Panc1 (cell line): ENCODE measurements around the gene NT5C1A. TPM values are rescaled to one million over a fixed set of nuclear protein-coding genes. Genes with fewer than 3 reads are reported as not detected.

Experiments used
- ATAC-seq: fragments of 200-7000 bp; cut with Tn5 transposase; 2 replicates; pipeline ENCODE4 v1.9.1; 2020; ENCODE audit warnings: mild to moderate bottlenecking, moderate library complexity
- BruUV-seq: library from RNA; stranded (reverse); fragments of 400-500 nt; replicated peaks from 2 replicates; lab custom pipeline; 2021; lab: Mats Ljungman, UMichigan
- CTCF ChIA-PET: fragments of 300-600 bp; sonication (Branson Sonifier 250); formaldehyde crosslinking; loops from one replicate; lab custom pipeline; 2022; ENCODE audit warnings: antibody characterized with exemption; lab: Charles Lee
- POLR2A ChIA-PET: fragments of 300-600 bp; sonication (Branson Sonifier 250); formaldehyde crosslinking; loops from one replicate; lab custom pipeline; 2022; ENCODE audit warnings: antibody characterized with exemption; lab: Charles Lee
- DNase-seq: peaks from one replicate; pipeline ENCODE4 v3.0.0-alpha.2; 2010; ENCODE audit warnings: low read depth, low spot score
- H3K27ac ChIP-seq: 2 replicates; pipeline ENCODE4 v1.5.1; 2011; ENCODE audit warnings: mild to moderate bottlenecking, low read length, inconsistent platforms
- H3K27me3 ChIP-seq: fragments of 200-500 bp; sonication (Bioruptor generic); 2 replicates; pipeline ENCODE4 v1.6.0; 2014; ENCODE audit warnings: low read length, inconsistent platforms; ENCODE audit not compliant: control insufficient read depth, insufficient read depth
- H3K36me3 ChIP-seq: fragments of 200-500 bp; sonication (Bioruptor generic); 2 replicates; pipeline ENCODE4 v1.5.1; 2014; ENCODE audit warnings: inconsistent platforms, mild to moderate bottlenecking, low read length, moderate library complexity; ENCODE audit not compliant: control insufficient read depth, insufficient read depth
- H3K4me1 ChIP-seq: 2 replicates; pipeline ENCODE4 v1.5.1; 2011; ENCODE audit warnings: inconsistent platforms, mild to moderate bottlenecking, low read length, moderate library complexity; ENCODE audit not compliant: control insufficient read depth, insufficient read depth
- H3K4me3 ChIP-seq, 2 experiments: 2 replicates each; pipeline ENCODE4 v1.5.1; 2011 to 2012; ENCODE audit warnings: low read depth in 2 of 2, low read length in 2 of 2, mild to moderate bottlenecking in 2 of 2, inconsistent platforms in 1 of 2, moderate library complexity in 1 of 2
- H3K9me3 ChIP-seq: fragments of 200-500 bp; sonication (Bioruptor generic); 2 replicates; pipeline ENCODE4 v1.5.1; 2014; ENCODE audit warnings: low read depth, mild to moderate bottlenecking, inconsistent platforms, low read length, moderate library complexity; ENCODE audit not compliant: control insufficient read depth, insufficient read depth
- CTCF ChIP-seq: fragments of 450-650 bp; IDR thresholded peaks from 2 replicates; pipeline ENCODE4 v1.5.1; 2017; ENCODE audit warnings: mild to moderate bottlenecking
- POLR2AphosphoS5 ChIP-seq: IDR thresholded peaks from 2 replicates; pipeline ENCODE4 v1.6.1; 2012; ENCODE audit warnings: mild to moderate bottlenecking, low read depth, low read length, moderate library complexity
- REST ChIP-seq, 2 experiments: IDR thresholded peaks; 2 replicates each; pipeline ENCODE4 v1.6.1; 2011 to 2012; ENCODE audit warnings: low read depth in 2 of 2, control low read depth in 1 of 2, low read length in 1 of 2, mild to moderate bottlenecking in 1 of 2, moderate library complexity in 1 of 2; ENCODE audit not compliant: insufficient read depth in 1 of 2
- SIN3A ChIP-seq: IDR thresholded peaks from 2 replicates; pipeline ENCODE4 v1.6.1; 2012; ENCODE audit warnings: low read depth, mild to moderate bottlenecking, low read length, moderate library complexity, borderline replicate concordance; ENCODE audit not compliant: insufficient read depth
- TCF7L2 ChIP-seq: IDR thresholded peaks from 2 replicates; pipeline ENCODE4 v1.6.1; 2011; ENCODE audit warnings: mild to moderate bottlenecking, low read depth, low read length, inconsistent platforms
- in situ Hi-C: cut with HindIII; loops from 2 replicates; pipeline ENCODE4 v1.10.0; 2016; ENCODE audit warnings: low sequenced_read_pairs, low pct_unique_long_range_greater_than_20kb
- intact Hi-C: fragments of 100-400 bp; cut with micrococcal nuclease; formaldehyde crosslinking; loops from one replicate; pipeline ENCODE4 v1.10.0; 2022; ENCODE audit not compliant: unreplicated experiment
- total RNA-seq: library from RNA; stranded (reverse); gene quantifications from one replicate; pipeline ENCODE4 v1.2.1, GENCODE V29; 2021; ENCODE audit not compliant: unreplicated experiment

The NT5C1A gene
- total RNA-seq, 1 experiment from 2014 or later, result not detected

GRCh38 chr1:39666772-39667171 is 5.1 kb downstream of the NT5C1A start:
- CTCF ChIA-PET, result interaction anchor here (0.6 kb wide), 1 partner anchor 9 kb away, joined by 12 read pairs; no protein-coding TSS in a partner anchor
- Histone ChIP-seq H3K27me3 (peaks cover 11% of the 10 kb centered on the region), H3K4me1 (no peaks in the 10 kb centered on the region), H3K9me3 (no peaks in the 10 kb centered on the region), H3K4me3 (no peak overlapping the region), H3K36me3 (no peaks in the 10 kb centered on the region), H3K27ac (no peak overlapping the region)
- BruUV-seq, result no TSS peak
- TF ChIP-seq POLR2AphosphoS5 (no peak), TCF7L2 (no peak), REST (IDR thresholded peaks at IDR 0.05; ENCODE audit: insufficient read depth in 1 of 2, low read depth in 2 of 2, low read length in 1 of 2) (no peak), CTCF (no peak), SIN3A (no peak)
- POLR2A ChIA-PET, result interaction anchor here (0.6 kb wide), 1 partner anchor 66 kb away, joined by 3 read pairs; no protein-coding TSS in a partner anchor
- no peak for ATAC-seq
- intact Hi-C loops (no loop called here), in situ Hi-C loops (no loop called here)
- DNase-seq, result no peak

- 0 out of 2 replicates have a peak, but pooled peaks have one; percentile 17 for ATAC-seq
- ChIA-PET POLR2A (no interaction called here), CTCF (no interaction called here)
- in situ Hi-C loops (no loop called here), intact Hi-C loops (no loop called here)
- Histone ChIP-seq H3K27me3 (no peaks in the 10 kb centered on the region; the same call in 1 of the 2 replicates), H3K9me3 (no peaks in the 10 kb centered on the region), H3K36me3 (no peaks in the 10 kb centered on the region), H3K4me1 (no peaks in the 10 kb centered on the region), H3K4me3 (no peak overlapping the region), H3K27ac (no peak overlapping the region)
- TF ChIP-seq POLR2AphosphoS5 (no peak), TCF7L2 (no peak), REST (IDR thresholded peaks at IDR 0.05; ENCODE audit: insufficient read depth in 1 of 2, low read depth in 2 of 2, low read length in 1 of 2) (no peak), CTCF (no peak), SIN3A (no peak)
- no peak for DNase-seq
- no TSS peak for BruUV-seq
Measured at GRCh38 chr1:39663559-39663958, 8.3 kb downstream of the NT5C1A start.
